HCT116 (cell line): Measurements from ENCODE around the gene SRGAP1. TPM values are rescaled to one million over a fixed set of nuclear protein-coding genes. Genes with fewer than 3 reads are reported as not detected.
A peak's percentile ranks its signal among the peaks of the same experiment; 100 is the strongest.

ENCODE experiments used
- ATAC-seq: fragments of 200-7000 bp; cut with Tn5 transposase; 2 replicates; pipeline ENCODE4 v1.9.1; 2020; ENCODE audit warnings: mild to moderate bottlenecking, moderate library complexity
- BruUV-seq: library from RNA; stranded (reverse); fragments of 400-500 nt; replicated peaks from 2 replicates; lab custom pipeline; 2021; lab: Mats Ljungman, UMichigan
- CTCF ChIA-PET: fragments of 300-600 bp; sonication (Branson Sonifier 250); formaldehyde crosslinking; loops from one replicate; lab custom pipeline; 2021; ENCODE audit warnings: antibody characterized with exemption; lab: Charles Lee
- POLR2A ChIA-PET: fragments of 300-600, 350-600 bp; sonication (Branson Sonifier 250); formaldehyde crosslinking; loops from one replicate; lab custom pipeline; 2021; ENCODE audit warnings: antibody characterized with exemption; lab: Charles Lee
- RAD21 ChIA-PET, 2 experiments: fragments of 300-600 bp; sonication (Branson Sonifier 250); formaldehyde crosslinking; loops; one replicate each; lab custom pipeline; 2023; ENCODE audit warnings: low total read pairs in 2 of 2; ENCODE audit not compliant: uncharacterized antibody in 2 of 2, unreplicated experiment in 2 of 2, low non-redundant PET in 1 of 2; lab: Charles Lee
- DNase-seq: peaks from one replicate; pipeline ENCODE4 v3.0.0-alpha.2; 2010; ENCODE audit warnings: low read depth, low spot score
- H2AFZ ChIP-seq: fragments of 200-600 bp; shearing (Covaris generic), sonication (generic); 2 replicates; pipeline ENCODE4 v1.6.1; 2017; ENCODE audit warnings: low read depth, mixed run types, mixed read lengths, antibody characterized with exemption, low read length; ENCODE audit not compliant: poor library complexity, severe bottlenecking
- H3K27ac ChIP-seq: 2 replicates; pipeline ENCODE4 v1.5.1; 2012; ENCODE audit warnings: low read depth, low read length
- H3K27me3 ChIP-seq: fragments of 200-600 bp; sonication (generic); 2 replicates; pipeline ENCODE4 v1.6.1; 2016; ENCODE audit warnings: mixed run types, low read length, mixed read lengths; ENCODE audit not compliant: insufficient read depth
- H3K36me3 ChIP-seq, 2 experiments: fragments of 200-500 bp in 1 of 2; fragments of 200-600 bp in 1 of 2; sonication (Bioruptor generic) in 1 of 2; sonication (generic) in 1 of 2; 2 replicates each; pipeline versions ENCODE4 v1.5.1 to v1.6.1; 2014 to 2016; ENCODE audit warnings: low read length in 2 of 2, inconsistent platforms in 1 of 2, mixed read lengths in 1 of 2, mixed run types in 1 of 2; ENCODE audit not compliant: insufficient read depth in 2 of 2, control insufficient read depth in 1 of 2
- H3K4me1 ChIP-seq, 2 experiments: fragments of 200-600 bp in 1 of 2; sonication (generic) in 1 of 2; 2 replicates each; pipeline versions ENCODE4 v1.5.1 to v1.6.1; 2012 to 2017; ENCODE audit warnings: low read length in 2 of 2, inconsistent platforms in 1 of 2, mild to moderate bottlenecking in 1 of 2, mixed read lengths in 1 of 2, mixed run types in 1 of 2, moderate library complexity in 1 of 2; ENCODE audit not compliant: insufficient read depth in 2 of 2, control insufficient read depth in 1 of 2
- H3K4me2 ChIP-seq: fragments of 200-600 bp; sonication (generic); 2 replicates; pipeline ENCODE4 v1.6.1; 2017; ENCODE audit warnings: mixed run types, low read length, mixed read lengths
- H3K4me3 ChIP-seq, 2 experiments: fragments of 200-600 bp in 1 of 2; sonication (generic) in 1 of 2; replicated peaks in 1 of 2; 2 replicates each; pipeline ENCODE4 v1.5.1; 2011 to 2016; ENCODE audit warnings: low read length in 2 of 2, control low read depth in 1 of 2, low read depth in 1 of 2, mild to moderate bottlenecking in 1 of 2, mixed read lengths in 1 of 2, mixed run types in 1 of 2
- H3K79me2 ChIP-seq: fragments of 200-600 bp; sonication (generic); 2 replicates; pipeline ENCODE4 v1.6.1; 2017; ENCODE audit warnings: mild to moderate bottlenecking, mixed run types, low read length, moderate library complexity, mixed read lengths; ENCODE audit not compliant: insufficient read depth
- H3K9ac ChIP-seq: fragments of 200-600 bp; sonication (generic); 2 replicates; pipeline ENCODE4 v1.6.1; 2016; ENCODE audit warnings: low read length, mixed read lengths
- H3K9me2 ChIP-seq: fragments of 200-600 bp; sonication (generic), shearing (Covaris generic); 2 replicates; pipeline ENCODE4 v1.6.1; 2017; ENCODE audit warnings: mixed run types, mild to moderate bottlenecking, moderate library complexity; ENCODE audit not compliant: insufficient read depth
- H3K9me3 ChIP-seq, 2 experiments: fragments of 200-500 bp in 1 of 2; fragments of 200-600 bp in 1 of 2; sonication (Bioruptor generic) in 1 of 2; sonication (generic) in 1 of 2; 2 replicates each; pipeline ENCODE4 v1.6.1; 2014 to 2017; ENCODE audit warnings: low read length in 2 of 2, mixed read lengths in 2 of 2, inconsistent platforms in 1 of 2, low read depth in 1 of 2, mild to moderate bottlenecking in 1 of 2, mixed run types in 1 of 2, moderate library complexity in 1 of 2; ENCODE audit not compliant: control insufficient read depth in 1 of 2, insufficient read depth in 1 of 2
- H4K20me1 ChIP-seq: fragments of 200-600 bp; sonication (generic), shearing (Covaris generic); 2 replicates; pipeline ENCODE4 v1.6.1; 2017; ENCODE audit warnings: mixed run types, mild to moderate bottlenecking, moderate library complexity; ENCODE audit not compliant: insufficient read depth
- ATF3 ChIP-seq: IDR thresholded peaks from 2 replicates; pipeline ENCODE4 v1.6.1; 2012
- CBX3 ChIP-seq: IDR thresholded peaks from 2 replicates; pipeline ENCODE4 v1.6.1; 2012; ENCODE audit warnings: low read depth
- CEBPB ChIP-seq: IDR thresholded peaks from 2 replicates; pipeline ENCODE4 v1.6.1; 2012; ENCODE audit warnings: low read depth
- EZH2phosphoT487 ChIP-seq: fragments of 200-600 bp; IDR thresholded peaks from 2 replicates; pipeline ENCODE4 v1.6.1; 2018; ENCODE audit warnings: antibody characterized with exemption, borderline replicate concordance
- FOSL1 ChIP-seq: IDR thresholded peaks from 2 replicates; pipeline ENCODE4 v1.6.1; 2012; ENCODE audit warnings: low read depth
- JUND ChIP-seq: IDR thresholded peaks from 2 replicates; pipeline ENCODE4 v1.6.1; 2012
- MAX ChIP-seq: IDR thresholded peaks from 2 replicates; pipeline ENCODE4 v1.6.1; 2012
- POLR2A ChIP-seq: IDR thresholded peaks from 2 replicates; pipeline ENCODE4 v1.7.0; 2011; ENCODE audit warnings: borderline replicate concordance; ENCODE audit not compliant: insufficient read depth, insufficient read length; ENCODE audit errors: extremely low read depth
- POLR2AphosphoS5 ChIP-seq: IDR thresholded peaks from 2 replicates; pipeline ENCODE4 v1.6.1; 2011; ENCODE audit warnings: mild to moderate bottlenecking, low read depth, low read length, moderate library complexity
- RAD21 ChIP-seq: IDR thresholded peaks from 2 replicates; pipeline ENCODE4 v1.6.1; 2012; ENCODE audit warnings: low read depth, mild to moderate bottlenecking
- REST ChIP-seq: IDR thresholded peaks from 2 replicates; pipeline ENCODE4 v1.6.1; 2012; ENCODE audit warnings: low read depth
- SP1 ChIP-seq: IDR thresholded peaks from 2 replicates; pipeline ENCODE4 v1.6.1; 2012; ENCODE audit warnings: low read depth
- ZFX ChIP-seq: fragments of 450-650 bp; IDR thresholded peaks from 2 replicates; pipeline ENCODE4 v1.6.1; 2017
- ZNF274 ChIP-seq: fragments of 200-500 bp; sonication (Bioruptor generic); IDR thresholded peaks from 2 replicates; pipeline ENCODE4 v1.6.1; 2014; ENCODE audit warnings: mild to moderate bottlenecking, low read depth, low read length, inconsistent platforms
- intact Hi-C: fragments of 100-400 bp; cut with micrococcal nuclease; formaldehyde crosslinking; loops from 2 replicates; pipeline ENCODE4 v1.10.0; 2022
- total RNA-seq: library from RNA; stranded (reverse); gene quantifications from one replicate; pipeline ENCODE4 v1.2.1, GENCODE V29; 2021; ENCODE audit not compliant: unreplicated experiment

Gene SRGAP1
- total RNA-seq, 1 experiment from 2014 or later, result 16.6 TPM

GRCh38 chr12:64080319-64081007, 236.0 kb downstream of the SRGAP1 start (continued):
- TF ChIP-seq CEBPB (peak; percentile 73), POLR2A (no peak), CBX3 (0 out of 2 replicates have a peak, but pooled peaks have one; percentile 31), ATF3 (no peak)
- TF ChIP-seq, all 23 proteins: peak for 8

- Histone ChIP-seq H3K4me3 (peak overlapping the region in 1 of 2 experiments; percentile 4; a peak in 1 of 4 replicates), H3K27me3 (no peaks in the 10 kb centered on the region)
- CTCF ChIA-PET, result no interaction called here
- TSS peak; percentile 28 for BruUV-seq
- TF ChIP-seq JUND (no peak), ATF3 (no peak), REST (no peak), POLR2A (no peak), POLR2AphosphoS5 (no peak), ZFX (no peak), MAX (no peak), EZH2phosphoT487 (no peak), FOSL1 (no peak), CBX3 (no peak), SP1 (no peak), ZNF274 (no peak), RAD21 (no peak)
- TF ChIP-seq, all 23 proteins: peak for 0
- intact Hi-C loops, result loop anchor here (5.0 kb wide), 2 partner anchors 164 to 239 kb away; partner anchors contain the start of gene SRGAP1
- DNase-seq (no peak), ATAC-seq (no peak)
- Histone ChIP-seq H3K36me3 (peaks cover 0 to 5% of the 10 kb centered on the region in 2 experiments; a peak in 1 of 4 replicates), H3K4me1 (peaks cover 53 to 60% of the 10 kb centered on the region in 2 experiments), H4K20me1 (no peaks in the 10 kb centered on the region), H3K27ac (peak overlapping the region; percentile 56), H3K9me2 (no peaks in the 10 kb centered on the region), H3K9me3 (no peaks in the 10 kb centered on the region), H3K9ac (peak overlapping the region; percentile 36), H3K79me2 (no peaks in the 10 kb centered on the region), H2AFZ (no peak overlapping the region), H3K4me2 (peak overlapping the region; percentile 62)
- POLR2A ChIA-PET, result no interaction called here
- RAD21 ChIA-PET, result no interaction called here
These were observed 236.5 kb downstream of the SRGAP1 start for GRCh38 chr12:64081008-64081404.
